Esophagus mucosa (tissue), 1 donor: ENCODE results near the gene MID1. TPM values are rescaled to one million over a fixed set of nuclear protein-coding genes. Genes with fewer than 3 reads are reported as not detected.

Experiments used
- ATAC-seq: fragments of 200-7000 bp; cut with Tn5 transposase; one replicate; pipeline ENCODE4 v1.9.1; 2020
- total RNA-seq: library from RNA; stranded (reverse); gene quantifications from one replicate; pipeline ENCODE4 v1.2.4, GENCODE V29; 2023
- donor health status: DM: yes; HTN: yes; CAD: no.

The MID1 gene
- total RNA-seq, 1 donor from 2014 or later = 18.3 TPM

GRCh38 chrX:10485326-10485725 is 135.1 kb downstream of the MID1 start:
- ATAC-seq = no peak

GRCh38 chrX:10484683-10485247 is 135.6 kb downstream of the MID1 start:
- ATAC-seq = peak; percentile 68

GRCh38 chrX:10483191-10483831 is 137.1 kb downstream of the MID1 start:
- no peak for ATAC-seq

GRCh38 chrX:10482708-10483107 is 137.7 kb downstream of the MID1 start:
- no peak for ATAC-seq

- no peak for ATAC-seq
Observed at GRCh38 chrX:10482261-10482660, 138.1 kb downstream of the MID1 start.

GRCh38 chrX:10480861-10481260 is 139.5 kb downstream of the MID1 start:
- ATAC-seq = no peak

GRCh38 chrX:10479508-10479907 is 140.9 kb downstream of the MID1 start:
- no peak for ATAC-seq

- ATAC-seq = no peak
Observed at GRCh38 chrX:10477525-10477924, 142.9 kb downstream of the MID1 start.

- ATAC-seq = no peak
Observed at GRCh38 chrX:10474913-10475568, 145.3 kb downstream of the MID1 start.

GRCh38 chrX:10474510-10474909 is 145.9 kb downstream of the MID1 start:
- no peak for ATAC-seq

GRCh38 chrX:10471418-10471817 is 149.0 kb downstream of the MID1 start:
- ATAC-seq = no peak

GRCh38 chrX:10470009-10470408 is 150.4 kb downstream of the MID1 start:
- no peak for ATAC-seq

- no peak for ATAC-seq
Observed at GRCh38 chrX:10467793-10468192, 152.6 kb downstream of the MID1 start.

GRCh38 chrX:10465254-10465653 is 155.1 kb downstream of the MID1 start:
- no peak for ATAC-seq

GRCh38 chrX:10457092-10457491 is 163.3 kb downstream of the MID1 start:
- ATAC-seq = no peak

GRCh38 chrX:10453945-10454344 is 166.4 kb downstream of the MID1 start:
- ATAC-seq = no peak

- ATAC-seq = no peak
Observed at GRCh38 chrX:10450959-10451355, 169.4 kb downstream of the MID1 start.

- no peak for ATAC-seq
Observed at GRCh38 chrX:10450229-10450958, 170.0 kb downstream of the MID1 start.

GRCh38 chrX:10447564-10448214 is 172.7 kb downstream of the MID1 start:
- ATAC-seq = no peak

- ATAC-seq = no peak
Observed at GRCh38 chrX:10444204-10444603, 176.2 kb downstream of the MID1 start.

GRCh38 chrX:10441464-10441863 is 178.9 kb downstream of the MID1 start:
- ATAC-seq = no peak

GRCh38 chrX:10433296-10433965 is 187.0 kb downstream of the MID1 start:
- ATAC-seq = no peak
